Measurements from ENCODE around the gene FBRS. TPM values are rescaled to one million over a fixed set of nuclear protein-coding genes. Genes with fewer than 3 reads are reported as not detected.
A peak's percentile ranks its signal among the peaks of the same experiment; 100 is the strongest.

FBRS gene
- total and polyA plus RNA-seq, 2 of the 13 experiments (the other 11 are each of a cell fraction or from before 2014, with no cell fraction given) = 13.7 to 16.2 TPM

DNA sequence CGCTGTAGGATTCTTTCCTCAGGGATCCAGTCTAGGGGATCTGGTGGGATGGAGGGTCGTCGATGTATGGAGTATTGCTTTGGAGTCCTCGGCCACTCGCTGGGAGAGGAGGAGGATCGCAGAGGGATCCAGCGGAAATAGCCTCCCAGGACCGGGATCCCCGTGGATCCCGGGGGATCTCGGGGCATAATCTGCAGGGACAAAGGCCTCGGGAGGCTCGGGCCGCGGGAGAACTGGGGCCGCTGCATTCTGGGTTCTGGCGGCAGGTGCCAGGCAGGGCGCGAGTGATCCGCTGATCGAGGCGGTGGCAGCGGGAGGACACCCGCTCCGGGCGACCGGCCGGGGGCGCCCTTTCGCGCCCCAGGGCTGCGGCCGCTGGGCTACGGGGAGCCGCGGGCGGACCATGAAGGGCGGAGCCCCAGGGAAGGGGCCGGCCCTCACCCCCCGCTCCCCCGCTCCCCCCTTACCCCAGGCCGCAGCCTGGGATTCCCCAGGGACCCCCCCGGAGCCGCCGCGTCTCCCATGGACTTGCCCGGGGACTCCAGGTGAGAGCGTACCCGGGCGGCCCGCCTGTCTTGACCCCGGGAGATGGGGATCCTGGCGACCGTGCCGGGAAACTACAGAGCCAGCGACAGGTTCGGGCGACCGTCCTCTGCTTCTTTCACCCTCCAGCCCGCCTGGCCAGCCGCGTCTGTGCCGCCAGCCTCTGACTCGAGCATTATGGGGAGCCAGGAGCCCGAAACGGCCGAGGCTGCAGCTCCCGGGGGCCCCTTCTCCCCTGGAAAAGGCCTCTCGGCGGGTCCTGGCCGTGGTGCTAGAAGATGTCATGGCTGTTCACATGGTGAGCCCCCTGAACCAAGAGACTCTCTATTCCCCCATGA, 6.9 kb upstream of the FBRS start (continued):
- TF ChIP-seq, protein P1, sequence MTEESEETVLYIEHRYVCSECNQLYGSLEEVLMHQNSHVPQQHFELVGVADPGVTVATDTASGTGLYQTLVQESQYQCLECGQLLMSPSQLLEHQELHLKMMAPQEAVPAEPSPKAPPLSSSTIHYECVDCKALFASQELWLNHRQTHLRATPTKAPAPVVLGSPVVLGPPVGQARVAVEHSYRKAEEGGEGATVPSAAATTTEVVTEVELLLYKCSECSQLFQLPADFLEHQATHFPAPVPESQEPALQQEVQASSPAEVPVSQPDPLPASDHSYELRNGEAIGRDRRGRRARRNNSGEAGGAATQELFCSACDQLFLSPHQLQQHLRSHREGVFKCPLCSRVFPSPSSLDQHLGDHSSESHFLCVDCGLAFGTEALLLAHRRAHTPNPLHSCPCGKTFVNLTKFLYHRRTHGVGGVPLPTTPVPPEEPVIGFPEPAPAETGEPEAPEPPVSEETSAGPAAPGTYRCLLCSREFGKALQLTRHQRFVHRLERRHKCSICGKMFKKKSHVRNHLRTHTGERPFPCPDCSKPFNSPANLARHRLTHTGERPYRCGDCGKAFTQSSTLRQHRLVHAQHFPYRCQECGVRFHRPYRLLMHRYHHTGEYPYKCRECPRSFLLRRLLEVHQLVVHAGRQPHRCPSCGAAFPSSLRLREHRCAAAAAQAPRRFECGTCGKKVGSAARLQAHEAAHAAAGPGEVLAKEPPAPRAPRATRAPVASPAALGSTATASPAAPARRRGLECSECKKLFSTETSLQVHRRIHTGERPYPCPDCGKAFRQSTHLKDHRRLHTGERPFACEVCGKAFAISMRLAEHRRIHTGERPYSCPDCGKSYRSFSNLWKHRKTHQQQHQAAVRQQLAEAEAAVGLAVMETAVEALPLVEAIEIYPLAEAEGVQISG (CRISPR knock-in tag; IDR thresholded peaks at IDR 0.05) = peak; percentile 59; the same call in 1 of the 2 replicates
- TF ChIP-seq ZNF3 (CRISPR knock-in tag; IDR thresholded peaks at IDR 0.05) (no peak), CBFB (CRISPR knock-in tag; IDR thresholded peaks at IDR 0.05) (peak; percentile 61; the same call in 1 of the 2 replicates), GABPB1 (CRISPR knock-in tag; IDR thresholded peaks at IDR 0.05) (peak; percentile 73; the same call in 1 of the 2 replicates), PHF8 (CRISPR knock-in tag; IDR thresholded peaks at IDR 0.05) (peak; percentile 56), NFKB2 (CRISPR knock-in tag; IDR thresholded peaks at IDR 0.05; ENCODE audit: borderline replicate concordance) (0 out of 2 replicates have a peak, but pooled peaks have one; percentile 24), KDM2A (CRISPR knock-in tag; IDR thresholded peaks at IDR 0.05; ENCODE audit: borderline replicate concordance, low read depth) (0 out of 2 replicates have a peak, but pooled peaks have one; percentile 48), TGIF2 (CRISPR knock-in tag; IDR thresholded peaks at IDR 0.05) (0 out of 2 replicates have a peak, but pooled peaks have one; percentile 28), ZSCAN5A (CRISPR knock-in tag; IDR thresholded peaks at IDR 0.05; ENCODE audit: borderline replicate concordance) (0 out of 2 replicates have a peak, but pooled peaks have one; percentile 1), ZEB1 (IDR thresholded peaks at IDR 0.05; ENCODE audit: insufficient replicate concordance, low read depth) (peak; percentile 32), ZFP62 (CRISPR knock-in tag; IDR thresholded peaks at IDR 0.05) (no peak), CCDC6 (CRISPR knock-in tag; IDR thresholded peaks at IDR 0.05) (no peak), SAFB2 (CRISPR knock-in tag; IDR thresholded peaks at IDR 0.05; ENCODE audit: borderline replicate concordance, low read depth) (no peak), ZNF501 (CRISPR knock-in tag; IDR thresholded peaks at IDR 0.05) (peak; percentile 30)
- TF ChIP-seq, protein P2, sequence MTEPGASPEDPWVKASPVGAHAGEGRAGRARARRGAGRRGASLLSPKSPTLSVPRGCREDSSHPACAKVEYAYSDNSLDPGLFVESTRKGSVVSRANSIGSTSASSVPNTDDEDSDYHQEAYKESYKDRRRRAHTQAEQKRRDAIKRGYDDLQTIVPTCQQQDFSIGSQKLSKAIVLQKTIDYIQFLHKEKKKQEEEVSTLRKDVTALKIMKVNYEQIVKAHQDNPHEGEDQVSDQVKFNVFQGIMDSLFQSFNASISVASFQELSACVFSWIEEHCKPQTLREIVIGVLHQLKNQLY (CRISPR knock-in tag; IDR thresholded peaks at IDR 0.05) = 0 out of 2 replicates have a peak, but pooled peaks have one; percentile 12
- TF ChIP-seq, protein P3, sequence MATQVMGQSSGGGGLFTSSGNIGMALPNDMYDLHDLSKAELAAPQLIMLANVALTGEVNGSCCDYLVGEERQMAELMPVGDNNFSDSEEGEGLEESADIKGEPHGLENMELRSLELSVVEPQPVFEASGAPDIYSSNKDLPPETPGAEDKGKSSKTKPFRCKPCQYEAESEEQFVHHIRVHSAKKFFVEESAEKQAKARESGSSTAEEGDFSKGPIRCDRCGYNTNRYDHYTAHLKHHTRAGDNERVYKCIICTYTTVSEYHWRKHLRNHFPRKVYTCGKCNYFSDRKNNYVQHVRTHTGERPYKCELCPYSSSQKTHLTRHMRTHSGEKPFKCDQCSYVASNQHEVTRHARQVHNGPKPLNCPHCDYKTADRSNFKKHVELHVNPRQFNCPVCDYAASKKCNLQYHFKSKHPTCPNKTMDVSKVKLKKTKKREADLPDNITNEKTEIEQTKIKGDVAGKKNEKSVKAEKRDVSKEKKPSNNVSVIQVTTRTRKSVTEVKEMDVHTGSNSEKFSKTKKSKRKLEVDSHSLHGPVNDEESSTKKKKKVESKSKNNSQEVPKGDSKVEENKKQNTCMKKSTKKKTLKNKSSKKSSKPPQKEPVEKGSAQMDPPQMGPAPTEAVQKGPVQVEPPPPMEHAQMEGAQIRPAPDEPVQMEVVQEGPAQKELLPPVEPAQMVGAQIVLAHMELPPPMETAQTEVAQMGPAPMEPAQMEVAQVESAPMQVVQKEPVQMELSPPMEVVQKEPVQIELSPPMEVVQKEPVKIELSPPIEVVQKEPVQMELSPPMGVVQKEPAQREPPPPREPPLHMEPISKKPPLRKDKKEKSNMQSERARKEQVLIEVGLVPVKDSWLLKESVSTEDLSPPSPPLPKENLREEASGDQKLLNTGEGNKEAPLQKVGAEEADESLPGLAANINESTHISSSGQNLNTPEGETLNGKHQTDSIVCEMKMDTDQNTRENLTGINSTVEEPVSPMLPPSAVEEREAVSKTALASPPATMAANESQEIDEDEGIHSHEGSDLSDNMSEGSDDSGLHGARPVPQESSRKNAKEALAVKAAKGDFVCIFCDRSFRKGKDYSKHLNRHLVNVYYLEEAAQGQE (IDR thresholded peaks at IDR 0.05; ENCODE audit: borderline replicate concordance in 1 of 2, low read depth in 1 of 2, low read length in 2 of 2) = 0 out of 4 replicates have a peak, but pooled peaks of 1 of the 2 experiments have one; percentile 4
- TF ChIP-seq, protein P4, sequence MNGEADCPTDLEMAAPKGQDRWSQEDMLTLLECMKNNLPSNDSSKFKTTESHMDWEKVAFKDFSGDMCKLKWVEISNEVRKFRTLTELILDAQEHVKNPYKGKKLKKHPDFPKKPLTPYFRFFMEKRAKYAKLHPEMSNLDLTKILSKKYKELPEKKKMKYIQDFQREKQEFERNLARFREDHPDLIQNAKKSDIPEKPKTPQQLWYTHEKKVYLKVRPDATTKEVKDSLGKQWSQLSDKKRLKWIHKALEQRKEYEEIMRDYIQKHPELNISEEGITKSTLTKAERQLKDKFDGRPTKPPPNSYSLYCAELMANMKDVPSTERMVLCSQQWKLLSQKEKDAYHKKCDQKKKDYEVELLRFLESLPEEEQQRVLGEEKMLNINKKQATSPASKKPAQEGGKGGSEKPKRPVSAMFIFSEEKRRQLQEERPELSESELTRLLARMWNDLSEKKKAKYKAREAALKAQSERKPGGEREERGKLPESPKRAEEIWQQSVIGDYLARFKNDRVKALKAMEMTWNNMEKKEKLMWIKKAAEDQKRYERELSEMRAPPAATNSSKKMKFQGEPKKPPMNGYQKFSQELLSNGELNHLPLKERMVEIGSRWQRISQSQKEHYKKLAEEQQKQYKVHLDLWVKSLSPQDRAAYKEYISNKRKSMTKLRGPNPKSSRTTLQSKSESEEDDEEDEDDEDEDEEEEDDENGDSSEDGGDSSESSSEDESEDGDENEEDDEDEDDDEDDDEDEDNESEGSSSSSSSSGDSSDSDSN (CRISPR knock-in tag; IDR thresholded peaks at IDR 0.05) = peak; percentile 39
